ENCODE results near the gene ADGRG3. TPM values are rescaled to one million over a fixed set of nuclear protein-coding genes. Genes with fewer than 3 reads are reported as not detected.

The ADGRG3 gene
- total RNA-seq, 1 donor from 2014 or later, result not detected

- DNase-seq (ENCODE audit: low read depth), result no peak
Measured at GRCh38 chr16:57646388-57647039, 21.6 kb upstream of the ADGRG3 start.

GRCh38 chr16:57647136-57647875 is 20.8 kb upstream of the ADGRG3 start:
- peak; percentile 38 for DNase-seq (ENCODE audit: low read depth)

GRCh38 chr16:57648125-57648524 is 20.0 kb upstream of the ADGRG3 start:
- DNase-seq (ENCODE audit: low read depth), result no peak

GRCh38 chr16:57648581-57649442 is 19.3 kb upstream of the ADGRG3 start:
- peak; percentile 54 for DNase-seq (ENCODE audit: low read depth)

GRCh38 chr16:57649443-57649751 is 18.7 kb upstream of the ADGRG3 start:
- DNase-seq (ENCODE audit: low read depth), result no peak

- DNase-seq (ENCODE audit: low read depth), result no peak
Measured at GRCh38 chr16:57649846-57650245, 18.3 kb upstream of the ADGRG3 start.

GRCh38 chr16:57651344-57652333 is 16.5 kb upstream of the ADGRG3 start:
- no peak for DNase-seq (ENCODE audit: low read depth)

GRCh38 chr16:57652695-57653471 is 15.2 kb upstream of the ADGRG3 start:
- DNase-seq (ENCODE audit: low read depth), result no peak

- DNase-seq (ENCODE audit: low read depth), result no peak
Measured at GRCh38 chr16:57653936-57654335, 14.2 kb upstream of the ADGRG3 start.

GRCh38 chr16:57656342-57656955 is 11.7 kb upstream of the ADGRG3 start:
- DNase-seq (ENCODE audit: low read depth), result no peak

- DNase-seq (ENCODE audit: low read depth), result no peak
Measured at GRCh38 chr16:57657228-57657627, 10.9 kb upstream of the ADGRG3 start.

GRCh38 chr16:57658130-57658877 is 9.8 kb upstream of the ADGRG3 start:
- DNase-seq (ENCODE audit: low read depth), result no peak

- DNase-seq (ENCODE audit: low read depth), result no peak
Measured at GRCh38 chr16:57658878-57659674, 9.0 kb upstream of the ADGRG3 start.

GRCh38 chr16:57660715-57661463 is 7.2 kb upstream of the ADGRG3 start:
- DNase-seq (ENCODE audit: low read depth), result no peak

- no peak for DNase-seq (ENCODE audit: low read depth)
Measured at GRCh38 chr16:57661510-57661909, 6.6 kb upstream of the ADGRG3 start.

GRCh38 chr16:57661936-57662906 is 5.9 kb upstream of the ADGRG3 start:
- no peak for DNase-seq (ENCODE audit: low read depth)

GRCh38 chr16:57663436-57663835 is 4.7 kb upstream of the ADGRG3 start:
- DNase-seq (ENCODE audit: low read depth), result no peak

Measured in renal cortical epithelial cell (primary cell).